Sigmoid colon (tissue), 4 donors: Measurements from ENCODE around the gene HDAC7.
A peak's percentile ranks its signal among the peaks of the same experiment; 100 is the strongest.

Experiments used
- EP300 ChIP-seq, 4 donors: sonication (generic); formaldehyde crosslinking; IDR thresholded peaks; one replicate each; pipeline ENCODE4 v1.6.1; 2017; ENCODE audit warnings: antibody characterized with exemption in 4 of 4
- POLR2A ChIP-seq, 2 donors: fragments of 450-650 bp; IDR thresholded peaks; one replicate each; pipeline ENCODE4 v1.6.1; 2016; ENCODE audit warnings: antibody characterized with exemption in 2 of 2, mild to moderate bottlenecking in 2 of 2, moderate library complexity in 2 of 2
- POLR2AphosphoS5 ChIP-seq, 4 donors: sonication (generic); formaldehyde crosslinking; IDR thresholded peaks; one replicate each; pipeline ENCODE4 v1.6.1; 2017; ENCODE audit warnings: antibody characterized with exemption in 4 of 4
- TF ChIP-seq, protein P1 (sequence below), 4 experiments: fragments of 450-650 bp in 3 of 4; fragments of 200-600 bp in 1 of 4; IDR thresholded peaks; one replicate each; pipeline ENCODE4 v1.5.1; 2016 to 2019; ENCODE audit warnings: antibody characterized with exemption in 4 of 4, mild to moderate bottlenecking in 3 of 4, moderate library complexity in 2 of 4

DNA sequence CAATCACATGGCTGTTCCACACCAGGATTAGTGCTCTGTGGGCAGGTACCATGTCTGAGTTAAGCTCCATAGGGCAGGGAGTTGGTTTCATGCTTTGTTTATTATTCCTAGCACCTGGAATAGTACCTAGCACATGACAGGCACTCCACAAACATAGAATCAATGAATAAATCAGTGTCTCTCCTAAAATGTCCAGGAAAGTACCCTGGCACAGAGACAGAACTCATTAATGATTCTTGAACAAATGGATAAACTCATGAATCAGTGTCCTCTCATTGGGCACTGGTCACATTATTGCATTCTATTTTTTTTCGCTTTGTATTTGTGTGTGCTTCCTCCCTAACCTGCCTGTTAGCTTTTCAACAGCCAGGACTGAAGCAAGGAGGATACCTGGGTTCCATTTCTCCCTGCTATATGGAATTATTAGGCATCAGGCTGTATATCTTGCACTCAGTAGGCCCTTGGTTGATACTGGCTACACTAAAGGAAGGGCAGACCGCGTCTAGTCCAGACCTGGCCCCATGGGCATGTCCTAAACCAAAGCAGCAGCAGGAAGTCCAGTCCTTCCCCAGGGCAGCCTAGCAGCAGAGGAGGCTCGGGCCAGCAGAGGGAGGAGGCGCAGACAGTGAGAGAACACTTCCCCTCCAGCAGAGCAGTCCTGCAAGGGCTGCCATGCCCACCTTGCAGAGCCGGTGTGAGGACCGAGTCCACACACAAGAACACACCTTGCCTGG, 18.4 kb downstream of the HDAC7 start:
- TF ChIP-seq POLR2A (IDR thresholded peaks at IDR 0.05) (no peak), POLR2AphosphoS5 (IDR thresholded peaks at IDR 0.05) (no peak), EP300 (IDR thresholded peaks at IDR 0.05) (no peak)
- TF ChIP-seq, protein P1, sequence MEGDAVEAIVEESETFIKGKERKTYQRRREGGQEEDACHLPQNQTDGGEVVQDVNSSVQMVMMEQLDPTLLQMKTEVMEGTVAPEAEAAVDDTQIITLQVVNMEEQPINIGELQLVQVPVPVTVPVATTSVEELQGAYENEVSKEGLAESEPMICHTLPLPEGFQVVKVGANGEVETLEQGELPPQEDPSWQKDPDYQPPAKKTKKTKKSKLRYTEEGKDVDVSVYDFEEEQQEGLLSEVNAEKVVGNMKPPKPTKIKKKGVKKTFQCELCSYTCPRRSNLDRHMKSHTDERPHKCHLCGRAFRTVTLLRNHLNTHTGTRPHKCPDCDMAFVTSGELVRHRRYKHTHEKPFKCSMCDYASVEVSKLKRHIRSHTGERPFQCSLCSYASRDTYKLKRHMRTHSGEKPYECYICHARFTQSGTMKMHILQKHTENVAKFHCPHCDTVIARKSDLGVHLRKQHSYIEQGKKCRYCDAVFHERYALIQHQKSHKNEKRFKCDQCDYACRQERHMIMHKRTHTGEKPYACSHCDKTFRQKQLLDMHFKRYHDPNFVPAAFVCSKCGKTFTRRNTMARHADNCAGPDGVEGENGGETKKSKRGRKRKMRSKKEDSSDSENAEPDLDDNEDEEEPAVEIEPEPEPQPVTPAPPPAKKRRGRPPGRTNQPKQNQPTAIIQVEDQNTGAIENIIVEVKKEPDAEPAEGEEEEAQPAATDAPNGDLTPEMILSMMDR (IDR thresholded peaks at IDR 0.05) = peak in 2 of 4 experiments; percentile 10 to 31
